ENCODE measurements around the gene DSCAML1. TPM values are rescaled to one million over a fixed set of nuclear protein-coding genes. Genes with fewer than 3 reads are reported as not detected.

Gene DSCAML1
- total and polyA plus RNA-seq, 2 of the 8 experiments (the other 6 are each of a cell fraction or from before 2014, with no cell fraction given), result 0.19 to 0.24 TPM

DNA sequence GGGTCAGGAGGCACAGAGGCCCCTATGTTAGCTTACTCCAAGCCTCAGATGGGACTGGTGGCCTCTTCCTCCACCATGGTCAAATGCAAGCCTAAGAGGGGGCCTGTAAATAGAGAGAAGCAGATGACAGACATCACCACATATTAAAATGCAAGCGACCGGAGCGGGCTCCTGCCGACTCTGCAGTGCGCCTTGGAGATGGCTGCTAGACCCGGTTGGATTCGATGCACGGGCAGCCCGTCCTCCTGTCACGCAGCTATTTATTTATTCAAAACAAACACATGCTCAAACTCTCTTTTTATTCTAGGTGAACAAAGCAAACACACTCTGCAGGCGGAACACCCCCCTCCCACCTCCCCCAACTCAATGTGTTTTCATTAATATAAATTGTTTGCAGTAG is 208.0 kb downstream of the DSCAML1 start (continued):
- TF ChIP-seq CHD7 (IDR thresholded peaks at IDR 0.05; ENCODE audit: insufficient replicate concordance, low read length), result no peak
- no peak for TF ChIP-seq SAP30 (IDR thresholded peaks at IDR 0.05; ENCODE audit: insufficient read depth, insufficient replicate concordance, low read length)
- TF ChIP-seq SIN3A (conservative IDR thresholded peaks at IDR 0.05 in 1 of 2, IDR thresholded peaks at IDR 0.05 in 1 of 2; ENCODE audit: low read depth in 1 of 2, low read length in 2 of 2), result no peak
- no peak for TF ChIP-seq RAD21 (IDR thresholded peaks at IDR 0.05 in 1 of 2, conservative IDR thresholded peaks at IDR 0.05 in 1 of 2; ENCODE audit: low read depth in 2 of 2, low read length in 2 of 2)
- TF ChIP-seq, protein P1, sequence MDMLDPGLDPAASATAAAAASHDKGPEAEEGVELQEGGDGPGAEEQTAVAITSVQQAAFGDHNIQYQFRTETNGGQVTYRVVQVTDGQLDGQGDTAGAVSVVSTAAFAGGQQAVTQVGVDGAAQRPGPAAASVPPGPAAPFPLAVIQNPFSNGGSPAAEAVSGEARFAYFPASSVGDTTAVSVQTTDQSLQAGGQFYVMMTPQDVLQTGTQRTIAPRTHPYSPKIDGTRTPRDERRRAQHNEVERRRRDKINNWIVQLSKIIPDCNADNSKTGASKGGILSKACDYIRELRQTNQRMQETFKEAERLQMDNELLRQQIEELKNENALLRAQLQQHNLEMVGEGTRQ (IDR thresholded peaks at IDR 0.05; ENCODE audit: low read length), result no peak
- TF ChIP-seq MAFK (IDR thresholded peaks at IDR 0.05; ENCODE audit: low read depth, low read length), result no peak

All from H1 (cell line).